ENCODE results near the gene PRAC2.
"Not testable (repeated sequence)": the region's sequence is repeated elsewhere in the genome, so short reads cannot be mapped to it uniquely, and the experiment has no call there.

DNA sequence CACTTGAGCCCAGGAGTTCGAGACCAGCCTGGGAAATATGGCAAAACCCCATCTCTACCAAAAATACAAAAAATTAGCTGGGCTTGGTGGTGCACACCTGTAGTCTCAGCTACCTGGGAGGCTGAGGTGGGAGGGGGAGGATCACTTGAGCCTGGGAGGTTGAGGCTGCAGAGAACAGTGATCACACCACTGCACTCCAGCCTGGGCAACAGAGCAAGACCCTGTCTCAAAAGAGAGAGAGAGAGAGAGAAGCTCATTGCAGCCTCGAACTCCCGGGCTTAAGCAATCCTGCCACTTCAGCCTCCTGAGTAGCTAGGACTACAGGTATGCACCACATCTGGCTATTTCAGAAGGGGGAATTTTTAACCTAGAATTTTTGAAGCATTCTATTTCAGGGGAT lies 6.4 kb upstream of the PRAC2 start:
- TF ChIP-seq PPARA (CRISPR knock-in tag; IDR thresholded peaks at IDR 0.05; ENCODE audit: borderline replicate concordance); TCF4 (CRISPR knock-in tag; IDR thresholded peaks at IDR 0.05; ENCODE audit: borderline replicate concordance); CSDC2 (CRISPR knock-in tag; IDR thresholded peaks at IDR 0.05); RARB (CRISPR knock-in tag; IDR thresholded peaks at IDR 0.05); ZFP3 (CRISPR knock-in tag; IDR thresholded peaks at IDR 0.05); ZFP30 (CRISPR knock-in tag; IDR thresholded peaks at IDR 0.05); ARNTL (CRISPR knock-in tag; IDR thresholded peaks at IDR 0.05; ENCODE audit: borderline replicate concordance, low read depth); ZNF565 (CRISPR knock-in tag; conservative IDR thresholded peaks at IDR 0.05; ENCODE audit: low read depth): not testable (repeated sequence)
- TF ChIP-seq, protein P1, sequence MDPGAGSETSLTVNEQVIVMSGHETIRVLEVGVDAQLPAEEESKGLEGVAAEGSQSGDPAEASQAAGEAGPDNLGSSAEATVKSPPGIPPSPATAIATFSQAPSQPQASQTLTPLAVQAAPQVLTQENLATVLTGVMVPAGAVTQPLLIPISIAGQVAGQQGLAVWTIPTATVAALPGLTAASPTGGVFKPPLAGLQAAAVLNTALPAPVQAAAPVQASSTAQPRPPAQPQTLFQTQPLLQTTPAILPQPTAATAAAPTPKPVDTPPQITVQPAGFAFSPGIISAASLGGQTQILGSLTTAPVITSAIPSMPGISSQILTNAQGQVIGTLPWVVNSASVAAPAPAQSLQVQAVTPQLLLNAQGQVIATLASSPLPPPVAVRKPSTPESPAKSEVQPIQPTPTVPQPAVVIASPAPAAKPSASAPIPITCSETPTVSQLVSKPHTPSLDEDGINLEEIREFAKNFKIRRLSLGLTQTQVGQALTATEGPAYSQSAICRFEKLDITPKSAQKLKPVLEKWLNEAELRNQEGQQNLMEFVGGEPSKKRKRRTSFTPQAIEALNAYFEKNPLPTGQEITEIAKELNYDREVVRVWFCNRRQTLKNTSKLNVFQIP (CRISPR knock-in tag; IDR thresholded peaks at IDR 0.05; ENCODE audit: borderline replicate concordance, low read depth): not testable (repeated sequence)
- TF ChIP-seq, protein P2, sequence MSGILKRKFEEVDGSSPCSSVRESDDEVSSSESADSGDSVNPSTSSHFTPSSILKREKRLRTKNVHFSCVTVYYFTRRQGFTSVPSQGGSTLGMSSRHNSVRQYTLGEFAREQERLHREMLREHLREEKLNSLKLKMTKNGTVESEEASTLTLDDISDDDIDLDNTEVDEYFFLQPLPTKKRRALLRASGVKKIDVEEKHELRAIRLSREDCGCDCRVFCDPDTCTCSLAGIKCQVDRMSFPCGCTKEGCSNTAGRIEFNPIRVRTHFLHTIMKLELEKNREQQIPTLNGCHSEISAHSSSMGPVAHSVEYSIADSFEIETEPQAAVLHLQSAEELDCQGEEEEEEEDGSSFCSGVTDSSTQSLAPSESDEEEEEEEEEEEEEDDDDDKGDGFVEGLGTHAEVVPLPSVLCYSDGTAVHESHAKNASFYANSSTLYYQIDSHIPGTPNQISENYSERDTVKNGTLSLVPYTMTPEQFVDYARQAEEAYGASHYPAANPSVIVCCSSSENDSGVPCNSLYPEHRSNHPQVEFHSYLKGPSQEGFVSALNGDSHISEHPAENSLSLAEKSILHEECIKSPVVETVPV (CRISPR knock-in tag; IDR thresholded peaks at IDR 0.05): not testable (repeated sequence)
- TF ChIP-seq, protein P3, sequence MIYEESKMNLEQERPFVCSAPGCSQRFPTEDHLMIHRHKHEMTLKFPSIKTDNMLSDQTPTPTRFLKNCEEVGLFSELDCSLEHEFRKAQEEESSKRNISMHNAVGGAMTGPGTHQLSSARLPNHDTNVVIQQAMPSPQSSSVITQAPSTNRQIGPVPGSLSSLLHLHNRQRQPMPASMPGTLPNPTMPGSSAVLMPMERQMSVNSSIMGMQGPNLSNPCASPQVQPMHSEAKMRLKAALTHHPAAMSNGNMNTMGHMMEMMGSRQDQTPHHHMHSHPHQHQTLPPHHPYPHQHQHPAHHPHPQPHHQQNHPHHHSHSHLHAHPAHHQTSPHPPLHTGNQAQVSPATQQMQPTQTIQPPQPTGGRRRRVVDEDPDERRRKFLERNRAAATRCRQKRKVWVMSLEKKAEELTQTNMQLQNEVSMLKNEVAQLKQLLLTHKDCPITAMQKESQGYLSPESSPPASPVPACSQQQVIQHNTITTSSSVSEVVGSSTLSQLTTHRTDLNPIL (CRISPR knock-in tag; IDR thresholded peaks at IDR 0.05; ENCODE audit: low read depth): not testable (repeated sequence)
